ENCODE results near the gene PRPF38B. TPM values are rescaled to one million over a fixed set of nuclear protein-coding genes. Genes with fewer than 3 reads are reported as not detected.
"Not testable (repeated sequence)": the region's sequence is repeated elsewhere in the genome, so short reads cannot be mapped to it uniquely, and the experiment has no call there.

PRPF38B gene
- total RNA-seq, 3 donors from 2014 or later = 32.8 to 38.3 (median 38.2) TPM

DNA sequence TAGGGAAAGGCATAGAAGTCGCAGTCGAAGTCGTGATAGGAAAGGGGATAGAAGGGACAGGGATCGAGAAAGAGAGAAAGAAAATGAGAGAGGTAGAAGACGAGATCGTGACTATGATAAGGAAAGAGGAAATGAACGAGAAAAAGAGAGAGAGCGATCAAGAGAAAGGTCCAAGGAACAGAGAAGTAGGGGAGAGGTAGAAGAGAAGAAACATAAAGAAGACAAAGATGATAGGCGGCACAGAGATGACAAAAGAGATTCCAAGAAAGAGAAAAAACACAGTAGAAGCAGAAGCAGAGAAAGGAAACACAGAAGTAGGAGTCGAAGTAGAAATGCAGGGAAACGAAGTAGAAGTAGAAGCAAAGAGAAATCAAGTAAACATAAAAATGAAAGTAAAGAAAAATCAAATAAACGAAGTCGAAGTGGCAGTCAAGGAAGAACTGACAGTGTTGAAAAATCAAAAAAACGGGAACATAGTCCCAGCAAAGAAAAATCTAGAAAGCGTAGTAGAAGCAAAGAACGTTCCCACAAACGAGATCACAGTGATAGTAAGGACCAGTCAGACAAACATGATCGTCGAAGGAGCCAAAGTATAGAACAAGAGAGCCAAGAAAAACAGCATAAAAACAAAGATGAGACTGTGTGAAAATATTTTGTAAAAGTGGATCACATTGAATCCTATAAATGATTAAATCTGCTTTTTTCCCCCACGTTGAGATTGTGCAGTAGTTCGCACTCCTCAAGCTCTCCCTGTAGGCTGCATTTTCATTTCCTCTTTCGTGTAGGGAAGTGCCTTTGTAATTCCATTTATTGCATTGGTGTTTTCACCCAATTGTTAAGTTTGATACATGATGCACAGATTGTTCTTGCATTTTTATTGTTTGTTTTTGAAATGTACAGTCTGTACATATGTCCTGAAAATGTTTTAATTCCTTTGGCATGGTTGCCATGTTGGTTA is 7.5 kb downstream of the PRPF38B start:
- intact Hi-C loops (cut with DNase I, micrococcal nuclease) = no loop called here
- Histone ChIP-seq H3K4me1 (ENCODE audit: low read depth) (peaks cover 2% of the 10 kb centered on the region), H3K36me3 (ENCODE audit: low read depth) (peaks cover 7% of the 10 kb centered on the region), H3K4me3 (no peak overlapping the region), H3K9me3 (no peaks in the 10 kb centered on the region)
- ATAC-seq (peak; percentile 29), DNase-seq (no peak)
- TF ChIP-seq CTCF (IDR thresholded peaks at IDR 0.05) = no peak

- no peak for TF ChIP-seq CTCF (IDR thresholded peaks at IDR 0.05)
- Histone ChIP-seq H3K4me1 (ENCODE audit: low read depth) (no peaks in the 10 kb centered on the region), H3K9me3 (no peaks in the 10 kb centered on the region), H3K36me3 (ENCODE audit: low read depth) (peaks cover 7% of the 10 kb centered on the region), H3K4me3 (no peak overlapping the region)
- DNase-seq (no peak), ATAC-seq (no peak)
- intact Hi-C loops (cut with DNase I, micrococcal nuclease) = no loop called here
Observed at GRCh38 chr1:108701176-108701849, 9.2 kb downstream of the PRPF38B start.

DNA sequence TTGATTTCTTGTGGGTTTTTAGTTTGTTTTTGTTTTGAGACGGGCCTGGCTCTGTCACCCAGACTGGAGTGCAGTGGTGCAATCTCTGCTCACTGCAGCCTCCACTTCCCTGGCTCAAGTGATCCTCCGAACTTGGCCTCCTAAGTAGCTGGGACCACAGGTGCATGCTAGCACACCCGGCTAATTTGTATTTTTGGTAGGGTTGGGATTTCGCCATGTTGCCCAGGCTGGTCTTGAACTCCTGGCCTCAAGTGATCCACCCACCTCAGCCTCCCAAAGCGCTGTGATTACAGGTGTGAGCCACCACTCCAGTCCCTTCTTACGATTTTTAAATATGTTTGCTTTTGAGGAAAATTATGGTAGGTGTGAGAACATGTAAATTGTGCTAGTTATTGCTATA is 10.0 kb downstream of the PRPF38B start:
- H3K36me3 ChIP-seq (ENCODE audit: low read depth); H3K4me1 ChIP-seq (ENCODE audit: low read depth); DNase-seq; intact Hi-C loops (cut with DNase I, micrococcal nuclease); H3K9me3 ChIP-seq; ATAC-seq; H3K4me3 ChIP-seq: not testable (repeated sequence)

- Histone ChIP-seq H3K4me1 (ENCODE audit: low read depth) (no peaks in the 10 kb centered on the region), H3K36me3 (ENCODE audit: low read depth) (peaks cover 2% of the 10 kb centered on the region), H3K9me3 (no peaks in the 10 kb centered on the region), H3K4me3 (no peak overlapping the region)
- intact Hi-C loops (cut with DNase I, micrococcal nuclease) = no loop called here
- peak; percentile 21 for ATAC-seq
- TF ChIP-seq CTCF (IDR thresholded peaks at IDR 0.05) = no peak
- no peak for DNase-seq
Observed at GRCh38 chr1:108703939-108704338, 11.8 kb downstream of the PRPF38B start.

GRCh38 chr1:108704496-108704895 is 12.4 kb downstream of the PRPF38B start:
- no peaks in the 10 kb centered on the region for H3K9me3 ChIP-seq
- no peaks in the 10 kb centered on the region for H3K36me3 ChIP-seq (ENCODE audit: low read depth)
- H3K4me1 ChIP-seq (ENCODE audit: low read depth) = no peaks in the 10 kb centered on the region
- H3K4me3 ChIP-seq = no peak overlapping the region
- ATAC-seq (peak; percentile 20), DNase-seq (no peak)
- intact Hi-C loops (cut with DNase I, micrococcal nuclease) = no loop called here
- TF ChIP-seq CTCF (IDR thresholded peaks at IDR 0.05) = no peak

DNA sequence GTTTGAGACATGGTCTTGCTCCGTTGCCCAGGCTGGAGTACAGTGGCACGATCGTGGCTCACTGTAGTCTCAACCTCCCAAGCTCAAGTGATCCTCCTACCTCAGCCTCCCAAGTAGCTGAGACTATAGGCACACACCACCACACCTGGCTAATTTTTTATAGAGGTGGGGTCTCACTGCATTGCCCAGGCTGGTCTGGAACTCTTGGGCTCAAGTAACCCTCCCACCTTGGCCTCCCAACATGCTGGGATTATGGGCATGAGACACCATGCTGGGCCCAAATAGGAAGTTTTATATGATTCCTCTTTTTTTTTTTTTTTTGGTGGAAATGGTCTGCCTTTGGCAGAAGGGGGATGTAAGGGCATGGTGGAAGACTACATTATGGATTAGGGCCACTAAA is 14.5 kb downstream of the PRPF38B start:
- ATAC-seq = no peak
- Histone ChIP-seq H3K36me3 (ENCODE audit: low read depth) (no peaks in the 10 kb centered on the region), H3K9me3 (no peaks in the 10 kb centered on the region), H3K4me3 (no peak overlapping the region), H3K4me1 (ENCODE audit: low read depth) (no peaks in the 10 kb centered on the region)
- intact Hi-C loops (cut with DNase I, micrococcal nuclease) = no loop called here
- no peak for DNase-seq
- TF ChIP-seq CTCF (IDR thresholded peaks at IDR 0.05) = no peak
